Measurements from ENCODE around the gene SNX8.
A peak's percentile ranks its signal among the peaks of the same experiment; 100 is the strongest.
"Not testable (repeated sequence)": the region's sequence is repeated elsewhere in the genome, so short reads cannot be mapped to it uniquely, and the experiment has no call there.

Gene SNX8, protein sequence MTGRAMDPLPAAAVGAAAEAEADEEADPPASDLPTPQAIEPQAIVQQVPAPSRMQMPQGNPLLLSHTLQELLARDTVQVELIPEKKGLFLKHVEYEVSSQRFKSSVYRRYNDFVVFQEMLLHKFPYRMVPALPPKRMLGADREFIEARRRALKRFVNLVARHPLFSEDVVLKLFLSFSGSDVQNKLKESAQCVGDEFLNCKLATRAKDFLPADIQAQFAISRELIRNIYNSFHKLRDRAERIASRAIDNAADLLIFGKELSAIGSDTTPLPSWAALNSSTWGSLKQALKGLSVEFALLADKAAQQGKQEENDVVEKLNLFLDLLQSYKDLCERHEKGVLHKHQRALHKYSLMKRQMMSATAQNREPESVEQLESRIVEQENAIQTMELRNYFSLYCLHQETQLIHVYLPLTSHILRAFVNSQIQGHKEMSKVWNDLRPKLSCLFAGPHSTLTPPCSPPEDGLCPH

DNA sequence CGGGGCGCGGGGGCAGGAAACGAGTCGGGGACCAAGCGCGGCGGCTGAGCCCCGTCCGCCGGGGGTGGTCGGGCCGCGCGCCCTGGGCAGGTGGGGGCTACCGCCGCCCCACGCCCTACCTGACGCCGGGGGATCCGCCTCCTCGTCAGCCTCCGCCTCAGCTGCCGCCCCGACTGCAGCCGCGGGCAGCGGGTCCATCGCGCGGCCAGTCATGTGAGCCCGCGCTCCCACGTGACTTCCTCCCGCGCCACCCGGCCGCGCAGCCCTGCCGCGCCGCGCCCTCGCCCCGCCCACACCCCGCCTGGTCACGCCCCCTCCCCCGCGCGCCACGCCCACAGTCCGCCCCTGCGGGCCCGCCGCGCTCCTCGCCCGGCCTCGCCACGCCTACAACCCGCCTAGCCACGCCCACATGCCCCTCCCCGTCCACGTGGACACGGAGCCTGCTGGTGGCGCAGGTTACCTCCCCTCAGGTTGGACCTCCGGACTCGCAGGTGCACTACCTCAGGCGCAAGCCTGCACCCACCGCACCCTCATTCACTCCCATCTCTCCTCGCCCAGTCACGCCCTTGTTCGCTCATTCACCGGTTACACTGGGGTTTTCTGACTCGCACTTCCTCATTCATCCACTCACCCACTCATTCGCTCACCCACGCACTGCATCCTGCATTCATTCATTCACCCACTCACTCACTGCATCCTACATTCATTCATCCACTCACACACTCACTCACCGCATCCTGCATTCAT lies at the start of gene SNX8:
Gene SNX8, minus strand, starts transcription at position 233 of the 747 bp plus-strand sequence. Its CDS starts 20 bp downstream, at position 213.
- peak; percentile 96 for DNase-seq

DNA sequence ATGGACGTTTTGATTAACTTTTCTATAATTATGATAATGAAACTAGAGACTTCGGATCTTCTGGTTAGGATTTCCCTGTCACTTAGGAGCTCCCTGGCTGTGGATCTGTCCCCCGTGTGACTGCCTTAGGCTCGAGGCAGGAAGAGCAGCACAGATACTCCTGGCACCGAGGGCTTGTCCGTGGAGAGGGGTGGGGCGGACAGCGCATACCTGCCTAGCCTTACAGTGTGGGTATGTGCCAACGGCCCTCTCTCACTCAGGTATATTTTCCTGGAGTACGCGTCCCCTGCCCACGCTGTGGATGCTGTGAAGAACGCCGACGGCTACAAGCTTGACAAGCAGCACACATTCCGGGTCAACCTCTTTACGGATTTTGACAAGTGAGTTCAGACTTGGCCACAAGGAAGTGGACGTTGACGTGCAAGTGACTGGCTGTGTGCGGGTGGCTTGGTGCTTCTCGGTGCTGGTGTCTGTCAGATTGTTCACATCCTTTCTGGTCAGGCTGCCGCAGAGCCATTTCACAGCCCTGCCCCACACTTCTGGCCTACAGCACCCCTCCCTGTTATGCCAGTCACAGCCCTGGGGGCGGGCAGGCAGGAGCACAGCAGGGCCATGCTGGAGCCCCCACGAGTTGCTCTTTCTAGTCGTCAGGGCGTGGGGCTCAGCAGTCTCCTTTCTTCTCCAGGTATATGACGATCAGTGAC lies 48.3 kb upstream of the SNX8 start:
- no peak for DNase-seq

DNA sequence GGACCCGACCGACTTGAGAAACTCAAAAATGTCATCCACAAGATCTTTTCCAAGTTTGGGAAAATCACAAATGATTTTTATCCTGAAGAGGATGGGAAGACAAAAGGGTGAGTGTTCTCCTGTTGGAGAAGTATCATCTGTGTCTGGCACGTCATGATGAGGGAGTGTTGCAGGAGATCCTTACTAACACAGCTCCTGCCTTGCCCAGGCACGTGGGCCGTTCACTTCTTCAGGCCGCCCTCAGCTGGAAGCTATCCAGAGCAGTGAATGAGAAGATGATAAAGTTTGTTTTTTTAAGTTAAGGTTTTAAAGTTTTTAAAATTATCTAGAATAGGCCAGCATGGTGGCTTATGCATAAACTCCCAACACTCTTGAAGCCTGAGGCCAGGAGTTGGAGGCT lies 46.6 kb upstream of the SNX8 start:
- no peak for DNase-seq

DNA sequence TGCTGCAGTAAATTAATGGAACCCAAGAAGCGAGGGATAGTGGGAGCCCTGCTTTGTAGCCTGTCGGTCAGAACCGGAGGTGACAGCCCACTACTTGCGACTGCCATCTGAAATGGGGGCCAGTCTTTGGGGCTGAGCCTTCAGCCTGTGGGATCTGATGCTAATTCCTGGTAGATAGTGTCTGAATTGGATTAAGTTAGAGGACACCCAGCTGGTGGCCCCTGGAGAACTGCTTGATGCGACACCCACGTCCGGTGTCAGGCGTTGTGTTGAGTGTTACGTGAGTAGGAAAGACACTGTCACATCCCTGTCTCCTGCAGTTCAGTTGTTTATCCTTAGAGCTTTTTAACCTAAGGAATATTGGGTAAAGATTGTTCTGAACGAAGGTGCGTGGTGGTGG lies 45.4 kb upstream of the SNX8 start:
- no peak for DNase-seq

DNA sequence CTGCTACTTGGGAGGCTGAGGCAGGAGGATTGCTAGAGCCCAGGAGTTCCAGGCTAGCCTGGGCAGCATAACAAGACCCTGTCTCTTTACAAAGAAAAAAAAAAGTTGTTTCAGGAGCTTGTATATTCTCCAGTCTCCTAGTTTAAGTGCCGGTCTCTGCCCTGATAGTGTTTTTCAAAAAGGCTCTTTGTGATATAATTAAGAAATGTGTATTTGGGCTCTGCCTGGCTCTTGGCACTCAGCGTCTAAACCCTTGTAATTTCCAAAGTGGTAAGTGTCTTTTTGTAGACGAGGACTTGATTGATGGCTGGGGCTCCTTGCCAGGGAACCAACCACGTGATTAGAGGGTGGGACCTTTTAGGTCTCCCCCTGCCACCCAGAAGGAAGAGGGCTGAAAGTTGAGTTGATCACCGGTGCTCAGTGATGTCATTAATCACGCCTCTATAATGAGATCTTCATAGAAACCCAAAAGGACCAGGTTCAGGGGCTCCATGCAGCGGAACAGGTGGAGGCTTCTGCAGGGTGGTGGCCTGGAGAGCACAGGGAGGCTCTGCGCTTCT lies 44.8 kb upstream of the SNX8 start:
- peak; percentile 22 for DNase-seq

DNA sequence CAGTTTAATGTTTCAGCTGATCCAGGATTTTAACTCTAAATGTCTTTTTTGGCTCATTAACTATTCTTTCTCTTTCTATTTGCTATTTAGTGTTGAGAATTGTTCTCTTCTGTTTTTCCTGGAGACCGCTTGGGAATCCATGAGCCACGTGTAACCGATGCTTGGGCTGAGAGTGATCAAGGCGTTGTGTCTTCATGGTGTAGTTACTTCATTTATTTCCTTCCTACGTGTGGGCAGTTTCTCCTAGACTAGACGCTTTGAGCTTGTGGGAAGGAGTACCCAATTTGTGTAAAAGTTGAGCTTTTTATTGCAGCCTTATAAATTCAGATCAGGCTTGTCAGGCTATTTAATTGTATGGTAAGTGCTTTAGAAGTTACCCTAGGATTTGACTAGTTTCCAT lies 43.3 kb upstream of the SNX8 start:
- no peak for DNase-seq

DNA sequence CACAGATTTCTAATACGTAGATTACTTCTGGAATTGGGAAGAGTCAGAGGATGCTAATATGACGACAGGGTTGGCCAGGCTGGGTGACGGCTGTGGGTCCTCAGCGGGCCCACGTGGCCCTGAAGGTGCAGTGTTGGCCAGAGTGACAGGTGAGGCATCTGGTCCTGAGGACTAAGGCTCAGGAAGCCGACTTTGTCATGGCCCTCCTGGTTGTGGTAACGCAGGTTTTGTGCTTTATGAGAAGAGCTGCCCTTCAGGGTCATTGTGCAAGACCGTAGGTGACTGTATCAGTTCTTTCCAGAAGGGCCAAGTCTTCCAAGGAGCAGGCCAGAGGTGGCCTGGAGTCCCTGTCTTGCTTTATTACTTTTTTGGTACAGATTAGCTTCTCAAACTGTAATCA lies 42.9 kb upstream of the SNX8 start:
- DNase-seq: no peak

DNA sequence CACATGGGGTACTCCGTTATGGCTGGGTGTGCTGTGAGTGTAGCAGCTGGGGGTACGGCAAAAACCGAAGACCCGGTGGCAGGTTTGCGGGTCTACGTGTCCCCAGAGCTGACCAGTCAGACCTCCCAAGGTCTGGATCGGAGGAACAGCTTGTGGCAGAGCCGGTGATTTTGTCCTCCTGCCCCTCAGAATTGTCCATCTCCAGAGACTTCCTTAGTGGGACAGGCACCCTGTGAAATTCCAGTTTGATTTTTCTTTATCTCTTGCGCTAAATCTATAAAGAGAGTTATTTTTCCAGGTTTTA lies 41.4 kb upstream of the SNX8 start:
- no peak for DNase-seq

DNA sequence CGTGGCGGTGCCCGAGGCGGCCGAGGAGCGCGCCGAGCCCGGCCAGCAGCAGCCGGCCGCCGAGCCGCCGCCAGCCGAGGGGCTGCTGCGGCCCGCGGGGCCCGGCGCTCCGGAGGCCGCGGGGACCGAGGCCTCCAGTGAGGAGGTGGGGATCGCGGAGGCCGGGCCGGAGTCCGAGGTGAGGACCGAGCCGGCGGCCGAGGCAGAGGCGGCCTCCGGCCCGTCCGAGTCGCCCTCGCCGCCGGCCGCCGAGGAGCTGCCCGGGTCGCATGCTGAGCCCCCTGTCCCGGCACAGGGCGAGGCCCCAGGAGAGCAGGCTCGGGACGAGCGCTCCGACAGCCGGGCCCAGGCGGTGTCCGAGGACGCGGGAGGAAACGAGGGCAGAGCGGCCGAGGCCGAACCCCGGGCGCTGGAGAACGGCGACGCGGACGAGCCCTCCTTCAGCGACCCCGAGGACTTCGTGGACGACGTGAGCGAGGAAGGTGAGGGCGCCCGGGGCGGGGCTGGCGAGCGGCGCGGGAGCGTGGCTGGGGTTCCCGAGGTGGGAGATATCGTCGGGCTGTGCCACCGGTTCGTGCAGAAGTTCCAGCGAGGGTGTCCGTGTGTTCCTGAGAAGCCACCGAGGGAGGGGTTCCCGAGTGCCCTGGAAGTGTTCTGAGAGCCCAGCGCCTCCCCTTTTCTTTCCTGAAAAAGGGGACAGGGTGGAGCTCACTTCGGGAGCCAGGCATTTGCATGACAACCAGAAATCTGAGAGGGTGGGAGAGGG lies 40.9 kb upstream of the SNX8 start:
- no peak for DNase-seq

DNA sequence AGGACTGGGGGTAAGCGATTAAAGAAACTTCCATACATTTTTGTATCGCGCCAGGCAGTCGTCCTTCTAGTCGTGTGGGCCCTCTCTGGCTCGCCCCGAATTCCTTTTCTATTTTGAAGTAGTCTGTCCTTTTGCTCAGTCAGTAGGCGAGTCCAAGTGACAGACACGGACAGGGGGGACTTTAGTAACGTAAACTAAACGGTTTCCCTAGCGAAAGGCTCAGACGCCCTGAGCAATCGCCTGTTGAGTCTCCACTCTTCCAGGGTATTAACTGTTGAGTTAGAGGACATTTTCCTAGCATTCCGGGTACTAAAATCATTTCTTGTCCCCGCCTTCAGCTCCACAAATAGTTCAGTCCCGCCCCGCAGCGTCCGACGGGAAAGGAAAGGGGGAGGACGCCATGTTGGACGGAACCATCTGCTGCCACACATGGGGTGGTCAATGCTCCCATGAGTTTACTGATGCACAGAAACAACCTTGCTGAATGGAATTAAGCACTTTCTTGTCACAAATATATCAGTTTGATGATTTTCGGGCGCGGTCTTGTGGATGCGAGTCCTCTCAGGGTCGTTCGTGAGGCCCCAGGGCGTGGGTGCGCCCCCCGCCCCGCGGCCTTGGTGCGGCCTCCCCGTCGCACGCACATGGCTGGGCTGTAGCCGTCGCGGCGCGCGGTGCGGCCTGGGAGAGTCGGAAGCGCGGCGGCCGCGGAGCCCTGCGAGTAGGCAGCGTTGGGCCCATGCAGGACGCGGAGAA lies 40.1 kb upstream of the SNX8 start, which contains the start of gene EIF3B:
Gene EIF3B, plus strand, starts transcription at position 642 of the 753 bp plus-strand sequence. Its CDS starts 95 bp downstream, at position 737.
- peak; percentile 91 for DNase-seq

DNA sequence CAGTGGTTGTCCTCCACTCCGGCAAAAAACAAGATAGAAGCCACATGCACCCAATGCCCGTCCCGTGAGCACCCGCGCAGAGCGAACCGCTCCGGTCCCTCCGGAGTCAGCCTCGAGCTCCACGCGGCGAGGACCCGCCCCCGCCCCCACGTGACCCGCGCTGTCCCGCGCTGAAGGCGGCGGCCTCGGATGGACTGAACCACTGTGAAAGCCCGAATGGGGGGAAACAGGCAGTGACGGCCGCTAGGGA lies 39.6 kb upstream of the SNX8 start:
- DNase-seq: peak; percentile 70

DNA sequence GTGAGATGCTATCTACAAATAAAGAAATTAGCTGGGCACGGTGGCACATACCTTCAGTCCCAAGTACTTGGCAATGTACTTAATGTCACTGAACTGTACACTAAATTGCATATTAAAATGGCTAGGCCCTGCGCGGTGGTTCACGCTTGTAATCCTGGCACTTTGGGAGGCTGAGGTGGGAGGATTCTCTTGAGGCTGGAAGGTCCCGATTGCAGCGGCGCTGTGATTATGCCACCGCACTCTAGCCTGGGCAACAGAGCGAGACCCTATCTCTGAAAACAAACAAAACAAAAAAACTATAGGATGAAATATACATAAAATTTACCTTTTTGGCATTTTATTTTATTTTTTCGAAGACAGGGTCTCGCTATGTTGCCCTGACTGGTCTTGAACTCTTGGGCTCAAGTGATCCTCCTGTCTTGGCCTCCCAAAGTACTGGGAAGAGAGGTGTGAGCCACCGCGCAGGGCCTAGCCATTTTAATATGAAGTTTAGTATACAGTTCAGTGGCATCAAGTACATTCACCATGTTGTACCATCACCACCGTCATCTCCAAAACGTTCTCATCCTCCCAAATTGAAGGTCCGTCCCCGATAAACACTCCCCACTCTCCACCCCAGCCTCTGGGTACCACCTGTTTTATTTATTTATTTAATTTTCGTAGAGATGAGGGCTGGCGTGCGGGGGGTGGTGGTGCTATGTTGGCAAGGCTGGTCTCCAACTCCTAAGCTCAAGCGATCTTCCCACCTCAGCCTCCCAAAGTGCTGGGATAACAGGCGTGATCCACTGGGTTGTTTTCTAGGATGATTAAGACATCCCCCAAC lies 39.1 kb upstream of the SNX8 start:
- no peak for DNase-seq

DNA sequence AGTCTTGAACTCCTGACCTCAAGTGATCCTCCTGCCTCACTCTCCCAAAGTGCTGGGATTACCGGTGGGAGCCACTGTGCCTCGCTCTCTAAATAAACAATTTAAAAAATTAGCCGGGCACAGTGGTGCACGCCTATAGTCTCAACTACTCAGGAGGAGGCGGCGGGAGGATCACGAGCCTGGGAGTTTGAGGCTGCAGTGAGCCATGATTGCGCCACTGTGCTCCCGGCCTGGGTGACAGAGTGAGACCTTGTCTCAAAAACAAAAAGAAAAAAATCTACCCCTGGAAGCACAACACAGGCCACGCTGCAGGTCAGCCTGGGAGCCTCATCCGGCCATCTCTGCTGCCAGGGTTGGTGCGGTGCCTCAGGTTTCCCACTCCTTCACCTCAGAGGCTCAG lies 36.6 kb upstream of the SNX8 start:
- DNase-seq: no peak

DNA sequence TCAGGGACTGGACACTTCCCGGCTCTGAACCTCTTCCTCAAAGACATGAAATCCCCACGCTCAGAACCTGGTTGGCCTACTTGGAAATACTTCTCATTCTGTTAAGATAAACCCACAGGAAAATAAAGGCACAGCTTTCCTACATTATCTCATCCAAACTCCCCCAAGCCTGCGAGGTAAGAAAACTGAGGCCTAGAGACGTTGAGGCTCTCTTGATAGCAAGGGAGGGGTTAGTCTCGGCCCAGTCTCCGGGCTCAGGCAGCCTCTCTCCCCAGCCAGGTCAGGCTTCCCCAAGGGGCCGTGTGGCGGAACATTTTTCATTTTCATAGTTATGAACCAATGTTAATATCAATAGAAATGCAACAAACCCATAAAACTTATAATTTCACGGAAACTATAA lies 35.8 kb upstream of the SNX8 start:
- DNase-seq: no peak

DNA sequence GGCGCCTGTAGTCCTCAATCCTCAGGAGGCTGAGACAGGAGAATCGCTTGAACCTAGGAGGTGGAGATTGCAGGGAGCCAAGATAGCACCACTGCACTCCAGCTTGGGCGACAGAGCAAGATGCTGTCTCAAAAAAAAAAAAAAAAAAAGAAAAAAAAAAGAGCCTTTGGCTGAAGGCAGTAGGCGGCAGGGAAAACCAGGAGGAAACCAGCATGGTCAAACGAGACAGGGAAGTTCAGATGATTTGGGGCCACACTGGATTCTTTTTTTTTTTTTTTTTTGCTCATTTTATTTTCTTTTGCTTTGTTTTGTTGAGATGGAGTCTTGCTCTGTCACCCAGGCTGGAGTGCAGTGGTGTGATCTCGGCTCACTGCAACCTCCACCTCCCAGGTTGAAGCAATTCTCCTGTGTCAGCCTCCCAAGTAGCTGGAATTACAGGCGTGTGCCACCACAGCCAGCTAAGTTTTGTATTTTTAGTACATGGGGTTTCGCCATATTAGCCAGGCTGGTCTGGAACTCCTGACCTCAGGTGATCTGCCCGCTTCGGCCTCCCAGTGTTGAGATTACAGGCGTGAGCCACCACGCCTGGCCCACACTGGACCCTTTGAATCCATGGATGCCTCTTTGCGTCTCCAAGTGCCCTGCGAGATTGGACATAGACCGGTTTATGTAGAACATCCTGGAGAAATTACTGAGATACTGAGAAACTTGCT lies 33.3 kb upstream of the SNX8 start:
- DNase-seq: not testable (repeated sequence)

DNA sequence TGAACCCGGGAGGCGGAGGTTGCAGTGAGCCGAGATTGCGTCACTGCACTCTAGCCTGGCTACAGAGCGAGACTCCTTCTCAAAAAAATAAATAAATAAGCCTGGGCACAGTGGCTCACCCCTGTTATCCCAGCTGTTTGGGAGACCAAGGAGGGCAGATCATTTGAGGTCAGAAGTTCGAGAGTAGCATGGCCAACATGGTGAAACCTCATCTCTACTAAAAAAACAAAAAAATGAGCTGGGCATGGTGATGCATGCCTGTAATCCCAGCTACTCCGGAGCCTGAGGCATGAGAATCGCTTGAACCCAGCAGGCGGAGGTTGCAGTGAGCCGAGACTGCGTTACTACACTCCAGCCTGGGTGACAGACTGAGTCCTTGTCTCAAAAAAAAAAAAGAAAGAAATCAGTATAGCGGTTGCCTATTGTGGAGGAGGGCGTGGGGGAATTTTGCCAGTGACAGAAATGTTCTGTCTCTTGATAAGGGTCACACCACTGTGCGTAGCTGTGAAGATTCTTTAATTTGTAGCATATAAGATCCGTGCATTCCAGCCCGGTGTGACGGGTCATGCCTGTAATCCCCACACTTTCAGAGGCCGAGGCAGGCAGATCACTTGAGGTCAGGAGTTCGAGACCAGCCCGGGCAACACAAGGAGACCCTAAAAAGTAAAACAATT lies 22.5 kb upstream of the SNX8 start:
- DNase-seq: no peak

DNA sequence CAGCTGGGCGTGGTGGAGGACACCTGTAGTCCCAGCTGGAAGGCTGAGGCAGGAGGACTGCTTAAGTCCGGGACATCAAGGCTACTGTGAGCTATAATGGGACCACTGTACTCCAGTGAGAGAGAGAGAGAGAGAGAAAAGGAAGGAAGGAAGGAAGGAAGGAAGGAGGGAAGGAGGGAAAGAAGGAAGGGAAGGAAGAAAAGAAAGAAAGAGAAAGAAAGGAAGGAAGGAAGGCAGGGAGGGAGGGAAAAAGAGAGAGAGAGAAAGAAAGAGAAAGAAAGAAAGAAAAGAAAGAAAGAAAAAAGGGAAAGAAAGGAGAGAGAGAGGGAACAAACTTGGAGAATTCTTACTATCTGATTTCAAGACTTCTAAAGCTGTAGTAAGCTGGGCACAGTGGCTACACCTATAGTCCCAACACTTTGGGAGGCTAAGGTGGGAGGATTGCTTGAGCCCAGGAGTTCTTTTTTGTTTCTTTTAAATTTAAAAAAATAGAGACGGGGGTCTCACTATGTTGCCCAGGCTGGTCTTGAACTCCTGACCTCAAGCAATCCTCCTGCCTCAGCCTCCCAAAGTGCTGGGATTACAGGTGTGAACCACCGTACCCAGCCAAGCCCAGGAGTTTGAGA lies 18.5 kb upstream of the SNX8 start:
- not testable (repeated sequence) for DNase-seq

DNA sequence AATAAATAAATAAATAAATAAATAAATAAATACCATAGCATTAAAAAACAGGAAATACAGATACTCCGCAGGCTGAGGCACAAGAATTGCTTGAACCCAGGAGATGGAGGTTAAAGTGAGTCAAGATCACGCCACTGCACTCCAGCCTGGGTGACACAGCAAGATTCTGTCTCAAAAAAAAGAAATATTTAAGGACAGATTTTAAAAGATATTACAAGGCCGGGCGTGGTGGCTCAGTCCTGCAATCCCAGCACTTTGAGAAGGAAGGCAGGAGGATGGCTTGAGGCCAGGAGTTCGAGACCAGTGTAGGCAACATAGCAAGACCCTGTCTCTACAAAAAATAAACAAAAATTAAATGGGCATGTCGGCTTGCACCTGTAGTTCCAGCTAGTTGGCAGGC lies 17.5 kb upstream of the SNX8 start:
- DNase-seq: no peak

DNA sequence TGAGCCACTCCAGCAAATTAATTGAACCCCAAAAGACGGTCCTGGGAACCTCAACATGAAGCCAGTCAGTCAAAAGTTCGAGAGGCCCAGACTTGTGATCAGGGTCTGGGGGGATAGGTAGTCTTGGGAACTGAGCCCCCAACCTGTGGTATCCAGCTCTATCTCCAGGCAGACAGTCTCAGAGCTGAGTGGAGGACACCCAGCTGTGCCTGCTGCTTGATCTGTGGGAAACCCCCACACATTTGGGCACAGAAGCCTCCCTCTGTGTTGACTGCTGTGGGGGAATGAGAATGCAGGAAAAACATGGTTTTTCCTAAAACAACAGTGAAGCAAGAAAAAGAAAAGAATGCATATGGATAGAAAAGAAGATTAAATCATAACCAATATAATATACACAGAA lies 16.3 kb upstream of the SNX8 start:
- no peak for DNase-seq

Data from NCI-H1105 (cell line).